Mesenchymal stem cell (in vitro differentiated cells and primary cell): ENCODE measurements around the gene MGAT5B.

Source experiments
- DNase-seq: peaks from one replicate; pipeline ENCODE4 v3.0.0-alpha.2; 2013
- H2AFZ ChIP-seq: one replicate; pipeline ENCODE4 v1.6.1; 2013; ENCODE audit warnings: low read depth, mild to moderate bottlenecking, control low read depth, inconsistent platforms, low read length, moderate library complexity
- H2AK5ac ChIP-seq: 2 replicates; pipeline ENCODE4 v1.6.1; 2013; ENCODE audit warnings: low read length, moderate library complexity, mild to moderate bottlenecking, inconsistent platforms; ENCODE audit not compliant: severe bottlenecking
- H2BK120ac ChIP-seq: one replicate; pipeline ENCODE4 v1.6.1; 2013; ENCODE audit warnings: low read depth, mild to moderate bottlenecking, inconsistent platforms, low read length, moderate library complexity
- H2BK12ac ChIP-seq, 2 experiments: one replicate each; pipeline ENCODE4 v1.6.1; 2013; ENCODE audit warnings: inconsistent platforms in 2 of 2, low read length in 2 of 2, mild to moderate bottlenecking in 2 of 2, moderate library complexity in 2 of 2, control low read depth in 1 of 2
- H2BK15ac ChIP-seq: one replicate; pipeline ENCODE4 v1.6.1; 2013; ENCODE audit warnings: mild to moderate bottlenecking, low read depth, inconsistent platforms; ENCODE audit not compliant: poor library complexity, severe bottlenecking
- H2BK5ac ChIP-seq: 2 replicates; pipeline ENCODE4 v1.6.1; 2013; ENCODE audit warnings: low read depth, mild to moderate bottlenecking, low read length, control low read depth, inconsistent platforms; ENCODE audit not compliant: poor library complexity, severe bottlenecking
- H3K14ac ChIP-seq, 2 experiments: one replicate each; pipeline ENCODE4 v1.6.1; 2013; ENCODE audit warnings: inconsistent platforms in 2 of 2, low read length in 2 of 2, control low read depth in 1 of 2, mild to moderate bottlenecking in 1 of 2, moderate library complexity in 1 of 2
- H3K18ac ChIP-seq, 2 experiments: one replicate each; pipeline ENCODE4 v1.6.1; 2013; ENCODE audit warnings: inconsistent platforms in 2 of 2, low read length in 2 of 2, control low read depth in 1 of 2, low read depth in 1 of 2, mild to moderate bottlenecking in 1 of 2
- H3K23ac ChIP-seq, 2 experiments: one replicate each; pipeline ENCODE4 v1.6.1; 2013; ENCODE audit warnings: inconsistent platforms in 2 of 2, low read length in 2 of 2, mild to moderate bottlenecking in 2 of 2, moderate library complexity in 2 of 2, control low read depth in 1 of 2
- H3K27ac ChIP-seq: 2 replicates; pipeline ENCODE4 v1.5.1; 2013; ENCODE audit warnings: mild to moderate bottlenecking, moderate library complexity, low read length, control low read depth, inconsistent platforms; ENCODE audit not compliant: poor library complexity, severe bottlenecking
- H3K27me3 ChIP-seq, 2 experiments: 2 replicates each; pipeline versions ENCODE4 v1.6.1 to v1.7.0; 2013; ENCODE audit warnings: low read length in 2 of 2, mild to moderate bottlenecking in 2 of 2, moderate library complexity in 2 of 2, control low read depth in 1 of 2, inconsistent platforms in 1 of 2; ENCODE audit not compliant: control insufficient read depth in 1 of 2, insufficient read depth in 1 of 2
- H3K36me3 ChIP-seq, 2 experiments: 2 replicates each; pipeline versions ENCODE4 v1.6.1 to v1.7.0; 2013; ENCODE audit warnings: low read length in 2 of 2, control low read depth in 1 of 2, inconsistent platforms in 1 of 2, low read depth in 1 of 2, mild to moderate bottlenecking in 1 of 2; ENCODE audit not compliant: insufficient read depth in 2 of 2, control insufficient read depth in 1 of 2
- H3K4ac ChIP-seq, 2 experiments: one replicate each; pipeline ENCODE4 v1.6.1; 2013; ENCODE audit warnings: inconsistent platforms in 2 of 2, low read length in 2 of 2, mild to moderate bottlenecking in 2 of 2, moderate library complexity in 2 of 2, control low read depth in 1 of 2, low read depth in 1 of 2
- H3K4me1 ChIP-seq: 2 replicates; pipeline ENCODE4 v1.6.1; 2013; ENCODE audit warnings: low read depth, low read length, control low read depth; ENCODE audit not compliant: control insufficient read depth, insufficient read depth
- H3K4me2 ChIP-seq: 2 replicates; pipeline ENCODE4 v1.6.1; 2013; ENCODE audit warnings: low read length, mild to moderate bottlenecking, inconsistent platforms; ENCODE audit not compliant: poor library complexity, severe bottlenecking
- H3K4me3 ChIP-seq, 2 experiments: 2 replicates each; pipeline versions ENCODE4 v1.5.1 to v1.7.0; 2013; ENCODE audit warnings: low read length in 2 of 2, mild to moderate bottlenecking in 2 of 2, control low read depth in 1 of 2, low read depth in 1 of 2; ENCODE audit not compliant: insufficient read depth in 1 of 2
- H3K79me1 ChIP-seq: replicated peaks from 2 replicates; pipeline ENCODE4 v1.6.1; 2013; ENCODE audit warnings: mild to moderate bottlenecking, control low read depth, low read length, inconsistent platforms; ENCODE audit not compliant: poor library complexity, severe bottlenecking
- H3K9ac ChIP-seq: 2 replicates; pipeline ENCODE4 v1.7.0; 2013; ENCODE audit warnings: mild to moderate bottlenecking, low read length, moderate library complexity
- H3K9me3 ChIP-seq: 2 replicates; pipeline ENCODE4 v1.7.0; 2013; ENCODE audit warnings: mild to moderate bottlenecking, low read length; ENCODE audit not compliant: control insufficient read depth
- H4K8ac ChIP-seq: one replicate; pipeline ENCODE4 v1.6.1; 2013; ENCODE audit warnings: inconsistent platforms, mild to moderate bottlenecking, low read length, moderate library complexity
- H4K91ac ChIP-seq: one replicate; pipeline ENCODE4 v1.6.1; 2013; ENCODE audit warnings: mild to moderate bottlenecking, low read length, inconsistent platforms
- WGBS: methylation state at CpG from one replicate; pipeline ENCODE4 v1.1.7; 2013; ENCODE audit warnings: mixed read lengths; 5-methylcytosine and 5-hydroxymethylcytosine counted together

Gene MGAT5B

DNA sequence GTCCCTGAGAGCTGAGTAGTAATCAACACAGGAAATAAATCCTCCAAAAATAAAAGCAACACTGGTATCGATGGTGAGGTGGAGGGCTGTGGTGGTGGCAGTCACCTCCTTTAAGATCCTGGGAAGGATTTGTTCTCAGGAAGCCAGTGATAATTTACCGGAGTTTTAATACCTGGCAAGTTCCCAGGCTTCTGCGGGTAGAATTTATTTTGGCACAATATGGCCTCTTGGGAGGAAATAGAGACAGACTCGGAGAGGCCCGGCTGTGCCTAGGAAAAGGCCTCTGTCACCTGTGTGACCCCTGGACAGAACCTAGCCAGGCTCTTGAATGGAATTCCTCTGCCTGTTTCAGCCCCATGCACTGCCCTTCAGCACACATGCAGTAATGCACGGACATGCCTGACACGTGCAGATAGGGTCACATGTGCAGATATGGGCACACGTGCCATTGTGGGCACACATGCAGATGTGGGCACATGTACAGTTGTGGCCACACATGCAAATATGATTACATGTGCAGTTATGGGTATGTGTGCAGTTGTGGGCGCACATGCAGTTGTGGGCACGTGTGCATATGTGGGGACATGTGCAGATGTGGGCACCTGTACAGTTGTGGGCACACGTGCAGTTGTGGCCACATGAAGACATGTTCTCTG, 33.5 kb downstream of the MGAT5B start:
- Histone ChIP-seq H3K36me3 (peaks cover 0 to 5% of the 10 kb centered on the region in 2 experiments), H3K9ac (no peak overlapping the region), H2BK120ac (no peak overlapping the region), H3K9me3 (no peaks in the 10 kb centered on the region), H2BK12ac (no peak overlapping the region), H3K18ac (no peak overlapping the region), H3K4me1 (no peaks in the 10 kb centered on the region), H2AK5ac (no peak overlapping the region), H3K14ac (peak overlapping the region in 1 of 2 experiments; percentile 19), H3K27ac (no peak overlapping the region), H4K8ac (no peak overlapping the region), H4K91ac (no peak overlapping the region), H3K4ac (no peak overlapping the region), H3K27me3 (peaks cover 0 to 42% of the 10 kb centered on the region in 2 experiments), H2BK15ac (no peak overlapping the region), H3K4me2 (no peak overlapping the region), H3K23ac (no peak overlapping the region), H3K79me1 (no peaks in the 10 kb centered on the region), H2AFZ (no peak overlapping the region), H2BK5ac (no peak overlapping the region), H3K4me3 (no peak overlapping the region)
- no peak for DNase-seq
- WGBS: 91% methylated on average over 11 of the region's 11 CpGs

DNA sequence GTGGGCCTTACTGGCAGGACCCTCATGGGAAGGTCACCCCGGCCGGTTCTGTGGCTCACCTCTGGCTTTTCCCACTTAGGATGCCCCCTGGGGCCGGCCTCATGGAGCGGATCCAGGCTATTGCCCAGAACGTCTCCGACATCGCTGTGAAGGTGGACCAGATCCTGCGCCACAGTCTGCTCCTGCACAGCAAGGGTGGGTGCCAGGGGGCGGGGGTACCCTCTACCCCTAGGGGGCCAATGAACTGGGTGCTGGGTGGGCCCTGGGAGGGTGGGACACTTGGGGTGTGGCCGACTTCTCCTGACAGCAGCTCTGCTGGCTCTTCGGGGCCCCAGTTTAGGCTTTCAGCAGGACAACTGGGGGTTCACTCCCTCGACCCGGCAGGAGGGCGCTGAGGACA, 34.3 kb downstream of the MGAT5B start:
- Histone ChIP-seq H2AFZ (no peak overlapping the region), H3K27me3 (peaks cover 0 to 42% of the 10 kb centered on the region in 2 experiments), H3K4ac (no peak overlapping the region), H2AK5ac (no peak overlapping the region), H2BK12ac (no peak overlapping the region), H3K9me3 (no peaks in the 10 kb centered on the region), H3K27ac (no peak overlapping the region), H3K14ac (no peak overlapping the region), H3K9ac (no peak overlapping the region), H4K8ac (no peak overlapping the region), H3K79me1 (no peaks in the 10 kb centered on the region), H3K4me1 (no peaks in the 10 kb centered on the region), H3K4me2 (no peak overlapping the region), H3K23ac (no peak overlapping the region), H3K36me3 (peaks cover 0 to 5% of the 10 kb centered on the region in 2 experiments), H2BK120ac (no peak overlapping the region), H4K91ac (no peak overlapping the region), H3K4me3 (no peak overlapping the region), H2BK5ac (no peak overlapping the region), H3K18ac (no peak overlapping the region), H2BK15ac (no peak overlapping the region)
- no peak for DNase-seq
- WGBS: 88% methylated on average over 14 of the region's 14 CpGs

DNA sequence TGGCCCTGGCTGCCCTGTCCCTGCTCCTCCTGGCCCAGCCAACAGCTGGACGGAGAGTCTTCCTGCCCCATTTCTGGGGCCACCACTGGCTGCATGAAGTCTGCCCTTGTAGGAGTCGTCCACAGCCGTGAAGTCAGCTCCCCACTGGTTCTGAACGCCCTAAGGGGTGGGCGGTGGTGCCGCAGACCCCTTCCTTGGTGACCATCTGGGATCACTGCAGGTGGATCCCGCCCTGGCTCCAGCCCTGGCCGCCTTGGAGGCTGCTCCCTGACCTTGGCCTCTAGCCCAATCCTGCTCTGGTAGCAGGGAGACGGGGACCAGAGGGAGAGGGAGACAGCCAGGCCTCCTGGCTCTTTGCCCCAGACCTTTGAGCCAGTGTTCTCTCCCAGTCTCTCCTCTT, 35.4 kb downstream of the MGAT5B start:
- Histone ChIP-seq H3K27me3 (peaks cover 0 to 42% of the 10 kb centered on the region in 2 experiments), H2BK12ac (no peak overlapping the region), H2AK5ac (no peak overlapping the region), H4K8ac (no peak overlapping the region), H3K23ac (no peak overlapping the region), H3K27ac (no peak overlapping the region), H4K91ac (no peak overlapping the region), H3K4ac (no peak overlapping the region), H3K79me1 (no peaks in the 10 kb centered on the region), H3K9ac (no peak overlapping the region), H3K9me3 (no peaks in the 10 kb centered on the region), H3K4me1 (no peaks in the 10 kb centered on the region), H3K36me3 (peaks cover 0 to 5% of the 10 kb centered on the region in 2 experiments), H2BK15ac (peak overlapping the region; percentile 84), H3K18ac (no peak overlapping the region), H2BK120ac (no peak overlapping the region), H2BK5ac (no peak overlapping the region), H2AFZ (no peak overlapping the region), H3K4me2 (no peak overlapping the region), H3K4me3 (no peak overlapping the region), H3K14ac (no peak overlapping the region)
- 84% methylated on average over 9 of the region's 9 CpGs for WGBS
- no peak for DNase-seq

DNA sequence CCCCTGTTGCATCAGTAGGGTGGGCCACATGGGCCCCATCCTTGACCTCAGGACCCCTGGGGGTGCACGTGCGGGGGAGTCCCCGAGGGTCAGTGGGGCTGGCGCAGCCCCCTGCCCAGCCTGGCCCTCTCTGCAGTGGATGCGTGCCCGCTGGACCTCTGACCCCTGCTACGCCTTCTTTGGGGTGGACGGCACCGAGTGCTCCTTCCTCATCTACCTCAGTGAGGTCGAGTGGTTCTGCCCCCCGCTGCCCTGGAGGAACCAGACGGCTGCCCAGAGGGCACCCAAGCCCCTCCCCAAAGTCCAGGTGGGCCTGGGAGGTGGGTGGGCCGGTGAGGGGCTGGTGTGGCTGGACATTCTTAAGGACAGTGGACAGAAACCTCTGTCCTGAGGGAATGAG, 35.9 kb downstream of the MGAT5B start:
- H3K4me2 ChIP-seq: no peak overlapping the region
- no peaks in the 10 kb centered on the region for H3K79me1 ChIP-seq
- no peak overlapping the region for H3K27ac ChIP-seq
- no peaks in the 10 kb centered on the region for H3K4me1 ChIP-seq
- no peak overlapping the region for H2AFZ ChIP-seq
- H2BK5ac ChIP-seq: no peak overlapping the region
- no peak overlapping the region for H4K91ac ChIP-seq
- no peak for DNase-seq
- H2BK15ac ChIP-seq: no peak overlapping the region
- WGBS: 87% methylated on average over 13 of the region's 13 CpGs
- H3K36me3 ChIP-seq: peaks cover 0 to 5% of the 10 kb centered on the region in 2 experiments
- H2BK120ac ChIP-seq: no peak overlapping the region
- H3K14ac ChIP-seq: no peak overlapping the region
- no peak overlapping the region for H4K8ac ChIP-seq
- H2AK5ac ChIP-seq: no peak overlapping the region
- no peak overlapping the region for H3K23ac ChIP-seq
- H3K9me3 ChIP-seq: no peaks in the 10 kb centered on the region
- H3K4me3 ChIP-seq: no peak overlapping the region
- H3K9ac ChIP-seq: no peak overlapping the region
- H2BK12ac ChIP-seq: no peak overlapping the region
- H3K4ac ChIP-seq: no peak overlapping the region
- H3K18ac ChIP-seq: no peak overlapping the region
- H3K27me3 ChIP-seq: peaks cover 0 to 42% of the 10 kb centered on the region in 2 experiments
